DMS53 treated with DMSO at 0.1 percent for 48 hours (cell line): Measurements from ENCODE around the gene APH1B.
"Not testable (repeated sequence)": the region's sequence is repeated elsewhere in the genome, so short reads cannot be mapped to it uniquely, and the experiment has no call there.

ENCODE experiments used
- DNase-seq: peaks from one replicate; lab custom pipeline; 2025; ENCODE audit not compliant: unreplicated experiment; lab: John Stamatoyannopoulos, UW

APH1B gene

GRCh38 chr15:63277038-63277892 lies at the start of gene APH1B:
APH1B (plus strand) TSS chr15:63277605; CDS start chr15:63277624, 19 bp downstream.
- peak; percentile 25 for DNase-seq

GRCh38 chr15:63227689-63228088 lies 49.7 kb upstream of the APH1B start:
- DNase-seq, result no peak

GRCh38 chr15:63231206-63231605 lies 46.2 kb upstream of the APH1B start:
- no peak for DNase-seq

- no peak for DNase-seq
Measured at GRCh38 chr15:63231706-63232105, 45.7 kb upstream of the APH1B start.

- no peak for DNase-seq
Measured at GRCh38 chr15:63232405-63232804, 45.0 kb upstream of the APH1B start.

GRCh38 chr15:63232943-63233342 lies 44.5 kb upstream of the APH1B start:
- no peak for DNase-seq

- no peak for DNase-seq
Measured at GRCh38 chr15:63233667-63234423, 43.6 kb upstream of the APH1B start.

- no peak for DNase-seq
Measured at GRCh38 chr15:63234451-63234870, 42.9 kb upstream of the APH1B start.

- no peak for DNase-seq
Measured at GRCh38 chr15:63236272-63236671, 41.1 kb upstream of the APH1B start.

- DNase-seq, result not testable (repeated sequence)
Measured at GRCh38 chr15:63237086-63237485, 40.3 kb upstream of the APH1B start.

GRCh38 chr15:63238171-63238570 lies 39.2 kb upstream of the APH1B start:
- no peak for DNase-seq

GRCh38 chr15:63238796-63239195 lies 38.6 kb upstream of the APH1B start:
- DNase-seq, result no peak

GRCh38 chr15:63240109-63240508 lies 37.3 kb upstream of the APH1B start:
- no peak for DNase-seq

GRCh38 chr15:63241316-63241715 lies 36.1 kb upstream of the APH1B start:
- no peak for DNase-seq

- DNase-seq, result no peak
Measured at GRCh38 chr15:63243101-63243500, 34.3 kb upstream of the APH1B start.

GRCh38 chr15:63243776-63244175 lies 33.6 kb upstream of the APH1B start:
- DNase-seq, result no peak

GRCh38 chr15:63244399-63244798 lies 33.0 kb upstream of the APH1B start:
- no peak for DNase-seq

- no peak for DNase-seq
Measured at GRCh38 chr15:63244976-63245645, 32.3 kb upstream of the APH1B start.

GRCh38 chr15:63246691-63247469 lies 30.5 kb upstream of the APH1B start:
- DNase-seq, result no peak

GRCh38 chr15:63250312-63250965 lies 27.0 kb upstream of the APH1B start:
- no peak for DNase-seq
